HepG2 (cell line): Measurements from ENCODE around the gene C4orf36. TPM values are rescaled to one million over a fixed set of nuclear protein-coding genes. Genes with fewer than 3 reads are reported as not detected.

Source experiments
- ATAC-seq: fragments of 200-7000 bp; cut with Tn5 transposase; 3 replicates; pipeline ENCODE4 v1.9.1; 2020; ENCODE audit warnings: mild to moderate bottlenecking, moderate library complexity
- BruUV-seq: library from RNA; stranded (reverse); fragments of 400-500 nt; replicated peaks from 2 replicates; lab custom pipeline; 2021; lab: Mats Ljungman, UMichigan
- CTCF ChIA-PET: fragments of 300-600 bp; formaldehyde crosslinking; extraction: SDS; loops from one replicate; lab custom pipeline; 2021; ENCODE audit warnings: low total read pairs, inconsistent platforms, low intra/inter-chr PET ratio; lab: Yijun Ruan, JAX
- POLR2A ChIA-PET: fragments of 350-600 bp; sonication (Branson Sonifier 250); formaldehyde crosslinking; loops from one replicate; lab custom pipeline; 2020; ENCODE audit warnings: antibody characterized with exemption, inconsistent platforms; lab: Yijun Ruan, JAX
- DNase-seq: peaks from one replicate; pipeline ENCODE4 v3.0.0-alpha.2; 2015; ENCODE audit warnings: low spot score
- FAIRE-seq: peaks from 3 replicates; lab custom pipeline; 2011; peaks lifted over from hg19 to GRCh38; lab: Jason Lieb, UNC
- H2AFZ ChIP-seq: one replicate; pipeline ENCODE4 v1.6.1; 2011; ENCODE audit warnings: low read length, inconsistent platforms
- H3K27ac ChIP-seq: fragments of 300-600 bp; 3 replicates; pipeline ENCODE4 v1.8.0; 2011; ENCODE audit warnings: mixed run types, mild to moderate bottlenecking, mixed read lengths, low read length, inconsistent platforms; ENCODE audit not compliant: insufficient read depth; ENCODE audit errors: extremely low read length
- H3K27me3 ChIP-seq, 2 experiments: fragments of 200-600 bp in 1 of 2; 2 replicates in 1 of 2; 3 replicates in 1 of 2; pipeline versions ENCODE4 v1.6.0 to v1.8.0; 2011; ENCODE audit warnings: low read length in 2 of 2, mild to moderate bottlenecking in 2 of 2, moderate library complexity in 2 of 2, inconsistent platforms in 1 of 2; ENCODE audit not compliant: insufficient read depth in 2 of 2, control insufficient read depth in 1 of 2
- H3K36me3 ChIP-seq, 2 experiments: fragments of 200-600 bp in 1 of 2; replicated peaks in 1 of 2; 2 replicates in 1 of 2; 3 replicates in 1 of 2; pipeline versions ENCODE4 v1.5.1 to v1.8.0; 2011; ENCODE audit warnings: low read length in 2 of 2, inconsistent platforms in 1 of 2; ENCODE audit not compliant: insufficient read depth in 2 of 2, control insufficient read depth in 1 of 2
- H3K4me1 ChIP-seq: 2 replicates; pipeline ENCODE4 v1.5.1; 2012; ENCODE audit warnings: low read length, inconsistent platforms; ENCODE audit not compliant: insufficient read depth
- H3K4me2 ChIP-seq: 2 replicates; pipeline ENCODE4 v1.6.0; 2011; ENCODE audit warnings: low read depth, low read length, inconsistent platforms
- H3K4me3 ChIP-seq, 3 experiments: fragments of 200-600 bp in 1 of 3; sonication (generic), shearing (Covaris generic) in 1 of 3; replicated peaks in 1 of 3; 2 replicates each; pipeline ENCODE4 v1.5.1; 2011 to 2016; ENCODE audit warnings: low read length in 3 of 3, inconsistent platforms in 2 of 3, low read depth in 2 of 3, mild to moderate bottlenecking in 2 of 3, control low read depth in 1 of 3, mixed read lengths in 1 of 3; ENCODE audit not compliant: insufficient read depth in 1 of 3
- H3K79me2 ChIP-seq: one replicate; pipeline ENCODE4 v1.6.1; 2011; ENCODE audit warnings: low read length, inconsistent platforms; ENCODE audit not compliant: insufficient read depth
- H3K9ac ChIP-seq: 2 replicates; pipeline ENCODE4 v1.6.0; 2011; ENCODE audit warnings: mild to moderate bottlenecking, low read depth, low read length, inconsistent platforms; ENCODE audit not compliant: insufficient read depth
- H3K9me3 ChIP-seq: 2 replicates; pipeline ENCODE4 v1.5.1; 2012; ENCODE audit warnings: mild to moderate bottlenecking, low read length
- H4K20me1 ChIP-seq: 2 replicates; pipeline ENCODE4 v1.6.0; 2011; ENCODE audit warnings: inconsistent platforms, mild to moderate bottlenecking, low read length, moderate library complexity; ENCODE audit not compliant: insufficient read depth
- ADNP ChIP-seq: sonication (generic); formaldehyde crosslinking; IDR thresholded peaks from 2 replicates; pipeline ENCODE4 v1.4.0; 2020; ENCODE audit warnings: missing genetic modification reagents
- IKZF1 ChIP-seq: fragments of 450-650 bp; IDR thresholded peaks from 2 replicates; pipeline ENCODE4 v1.7.1; 2016
- SMARCE1 ChIP-seq: fragments of 450-650 bp; IDR thresholded peaks from 2 replicates; pipeline ENCODE4 v1.6.1; 2017; ENCODE audit warnings: borderline replicate concordance
- STAT6 ChIP-seq: sonication (generic); formaldehyde crosslinking; IDR thresholded peaks from 2 replicates; pipeline ENCODE4 v1.4.0; 2020; ENCODE audit warnings: missing genetic modification reagents, mild to moderate bottlenecking, borderline replicate concordance
- ZNF235 ChIP-seq: sonication (generic); formaldehyde crosslinking; IDR thresholded peaks from 2 replicates; pipeline ENCODE4 v1.8.1; 2023; ENCODE audit warnings: mild to moderate bottlenecking, missing genetic modification reagents, borderline replicate concordance
- ZNF878 ChIP-seq: sonication (generic); formaldehyde crosslinking; IDR thresholded peaks from 2 replicates; pipeline ENCODE4 v1.8.1; 2023; ENCODE audit warnings: mild to moderate bottlenecking, missing genetic modification reagents, moderate library complexity
- WGBS: methylation state at CpG from one replicate; pipeline ENCODE4 v1.1.6; 2017; ENCODE audit warnings: low lambda C conversion rate; 5-methylcytosine and 5-hydroxymethylcytosine counted together
- in situ Hi-C: cut with HindIII; loops from 2 replicates; pipeline ENCODE4 v1.10.0; 2017; ENCODE audit warnings: low pct_unique_long_range_greater_than_20kb; ENCODE audit not compliant: extremely low pct_ligation_motif_present
- intact Hi-C: fragments of 100-400 bp; cut with micrococcal nuclease; formaldehyde crosslinking; loops from one replicate; pipeline ENCODE4 v1.10.0; 2022; ENCODE audit not compliant: unreplicated experiment
- polyA plus RNA-seq, 8 experiments: library from polyadenylated mRNA; depleted of rRNA in 3 of 8; stranded (reverse) in 7 of 8; unstranded in 1 of 8; fragments of >200 nt; fragmentation: Illumina TruSeq in 4 of 8; extraction: Trizol in 4 of 8; gene quantifications; 2 replicates each; pipeline versions ENCODE4 v1.2.1 to v1.2.3, GENCODE V29; 2011 to 2016; ENCODE audit warnings: low read depth in 4 of 8, missing spikeins in 1 of 8, mixed read lengths in 1 of 8; ENCODE audit not compliant: insufficient read depth in 1 of 8
- total RNA-seq, 5 experiments: library from RNA; depleted of rRNA; stranded (reverse); fragments of >200 nt; fragmentation: Illumina TruSeq; extraction: Trizol; gene quantifications; 2 replicates each; pipeline ENCODE4 v1.2.3, GENCODE V29; 2016; ENCODE audit warnings: low read depth in 1 of 5
- TF ChIP-seq, protein P1 (sequence below): sonication (generic); formaldehyde crosslinking; IDR thresholded peaks from 2 replicates; pipeline ENCODE4 v1.4.0; 2020; ENCODE audit warnings: missing genetic modification reagents
- TF ChIP-seq, protein P2 (sequence below): sonication (generic); formaldehyde crosslinking; IDR thresholded peaks from 2 replicates; pipeline ENCODE4 v1.5.0; 2020; ENCODE audit warnings: mild to moderate bottlenecking, missing genetic modification reagents, borderline replicate concordance
- TF ChIP-seq, protein P3 (sequence below): sonication (generic); formaldehyde crosslinking; IDR thresholded peaks from 2 replicates; pipeline ENCODE4 v1.5.0; 2020; ENCODE audit warnings: mild to moderate bottlenecking, missing genetic modification reagents
- TF ChIP-seq, protein P4 (sequence below): sonication (generic); formaldehyde crosslinking; IDR thresholded peaks from 2 replicates; pipeline ENCODE4 v1.9.0; 2021; ENCODE audit warnings: missing genetic modification reagents, mild to moderate bottlenecking, borderline replicate concordance

Gene C4orf36
- total and polyA plus RNA-seq, 2 of the 13 experiments (the other 11 are each of a cell fraction or from before 2014, with no cell fraction given) = 0.63 TPM; not detected in 1

- DNase-seq = peak; percentile 31
- WGBS = 50% methylated on average over 2 of the region's 2 CpGs
- ChIA-PET CTCF (no interaction called here), POLR2A (no interaction called here)
- Histone ChIP-seq H4K20me1 (no peaks in the 10 kb centered on the region), H3K4me2 (no peak overlapping the region), H2AFZ (no peak overlapping the region), H3K36me3 (peaks cover 1 to 4% of the 10 kb centered on the region in 2 experiments; a peak in 3 of 5 replicates), H3K4me3 (no peak overlapping the region), H3K27me3 (no peaks in the 10 kb centered on the region), H3K27ac (no peak overlapping the region), H3K9me3 (no peaks in the 10 kb centered on the region), H3K9ac (no peak overlapping the region), H3K4me1 (peaks cover 21% of the 10 kb centered on the region), H3K79me2 (no peaks in the 10 kb centered on the region)
- BruUV-seq = no TSS peak
- ATAC-seq = no peak
- no peak for FAIRE-seq
- in situ Hi-C loops = loop anchor here (5.0 to 10.0 kb wide), 2 partner anchors 167 to 310 kb away; no protein-coding TSS in a partner anchor
- no peak for TF ChIP-seq ADNP (CRISPR knock-in tag)
- TF ChIP-seq ZNF878 (CRISPR knock-in tag) = no peak
- TF ChIP-seq IKZF1 = no peak
- TF ChIP-seq, protein P1, sequence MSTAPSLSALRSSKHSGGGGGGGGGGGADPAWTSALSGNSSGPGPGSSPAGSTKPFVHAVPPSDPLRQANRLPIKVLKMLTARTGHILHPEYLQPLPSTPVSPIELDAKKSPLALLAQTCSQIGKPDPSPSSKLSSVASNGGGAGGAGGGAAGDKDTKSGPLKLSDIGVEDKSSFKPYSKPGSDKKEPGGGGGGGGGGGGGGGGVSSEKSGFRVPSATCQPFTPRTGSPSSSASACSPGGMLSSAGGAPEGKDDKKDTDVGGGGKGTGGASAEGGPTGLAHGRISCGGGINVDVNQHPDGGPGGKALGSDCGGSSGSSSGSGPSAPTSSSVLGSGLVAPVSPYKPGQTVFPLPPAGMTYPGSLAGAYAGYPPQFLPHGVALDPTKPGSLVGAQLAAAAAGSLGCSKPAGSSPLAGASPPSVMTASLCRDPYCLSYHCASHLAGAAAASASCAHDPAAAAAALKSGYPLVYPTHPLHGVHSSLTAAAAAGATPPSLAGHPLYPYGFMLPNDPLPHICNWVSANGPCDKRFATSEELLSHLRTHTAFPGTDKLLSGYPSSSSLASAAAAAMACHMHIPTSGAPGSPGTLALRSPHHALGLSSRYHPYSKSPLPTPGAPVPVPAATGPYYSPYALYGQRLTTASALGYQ (CRISPR knock-in tag) = no peak
- TF ChIP-seq STAT6 = no peak
- no peak for TF ChIP-seq SMARCE1
- no peak for TF ChIP-seq ZNF235 (CRISPR knock-in tag)
- TF ChIP-seq, protein P2, sequence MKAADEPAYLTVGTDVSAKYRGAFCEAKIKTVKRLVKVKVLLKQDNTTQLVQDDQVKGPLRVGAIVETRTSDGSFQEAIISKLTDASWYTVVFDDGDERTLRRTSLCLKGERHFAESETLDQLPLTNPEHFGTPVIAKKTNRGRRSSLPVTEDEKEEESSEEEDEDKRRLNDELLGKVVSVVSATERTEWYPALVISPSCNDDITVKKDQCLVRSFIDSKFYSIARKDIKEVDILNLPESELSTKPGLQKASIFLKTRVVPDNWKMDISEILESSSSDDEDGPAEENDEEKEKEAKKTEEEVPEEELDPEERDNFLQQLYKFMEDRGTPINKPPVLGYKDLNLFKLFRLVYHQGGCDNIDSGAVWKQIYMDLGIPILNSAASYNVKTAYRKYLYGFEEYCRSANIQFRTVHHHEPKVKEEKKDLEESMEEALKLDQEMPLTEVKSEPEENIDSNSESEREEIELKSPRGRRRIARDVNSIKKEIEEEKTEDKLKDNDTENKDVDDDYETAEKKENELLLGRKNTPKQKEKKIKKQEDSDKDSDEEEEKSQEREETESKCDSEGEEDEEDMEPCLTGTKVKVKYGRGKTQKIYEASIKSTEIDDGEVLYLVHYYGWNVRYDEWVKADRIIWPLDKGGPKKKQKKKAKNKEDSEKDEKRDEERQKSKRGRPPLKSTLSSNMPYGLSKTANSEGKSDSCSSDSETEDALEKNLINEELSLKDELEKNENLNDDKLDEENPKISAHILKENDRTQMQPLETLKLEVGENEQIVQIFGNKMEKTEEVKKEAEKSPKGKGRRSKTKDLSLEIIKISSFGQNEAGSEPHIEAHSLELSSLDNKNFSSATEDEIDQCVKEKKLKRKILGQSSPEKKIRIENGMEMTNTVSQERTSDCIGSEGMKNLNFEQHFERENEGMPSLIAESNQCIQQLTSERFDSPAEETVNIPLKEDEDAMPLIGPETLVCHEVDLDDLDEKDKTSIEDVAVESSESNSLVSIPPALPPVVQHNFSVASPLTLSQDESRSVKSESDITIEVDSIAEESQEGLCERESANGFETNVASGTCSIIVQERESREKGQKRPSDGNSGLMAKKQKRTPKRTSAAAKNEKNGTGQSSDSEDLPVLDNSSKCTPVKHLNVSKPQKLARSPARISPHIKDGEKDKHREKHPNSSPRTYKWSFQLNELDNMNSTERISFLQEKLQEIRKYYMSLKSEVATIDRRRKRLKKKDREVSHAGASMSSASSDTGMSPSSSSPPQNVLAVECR (CRISPR knock-in tag) = no peak
- TF ChIP-seq, protein P3, sequence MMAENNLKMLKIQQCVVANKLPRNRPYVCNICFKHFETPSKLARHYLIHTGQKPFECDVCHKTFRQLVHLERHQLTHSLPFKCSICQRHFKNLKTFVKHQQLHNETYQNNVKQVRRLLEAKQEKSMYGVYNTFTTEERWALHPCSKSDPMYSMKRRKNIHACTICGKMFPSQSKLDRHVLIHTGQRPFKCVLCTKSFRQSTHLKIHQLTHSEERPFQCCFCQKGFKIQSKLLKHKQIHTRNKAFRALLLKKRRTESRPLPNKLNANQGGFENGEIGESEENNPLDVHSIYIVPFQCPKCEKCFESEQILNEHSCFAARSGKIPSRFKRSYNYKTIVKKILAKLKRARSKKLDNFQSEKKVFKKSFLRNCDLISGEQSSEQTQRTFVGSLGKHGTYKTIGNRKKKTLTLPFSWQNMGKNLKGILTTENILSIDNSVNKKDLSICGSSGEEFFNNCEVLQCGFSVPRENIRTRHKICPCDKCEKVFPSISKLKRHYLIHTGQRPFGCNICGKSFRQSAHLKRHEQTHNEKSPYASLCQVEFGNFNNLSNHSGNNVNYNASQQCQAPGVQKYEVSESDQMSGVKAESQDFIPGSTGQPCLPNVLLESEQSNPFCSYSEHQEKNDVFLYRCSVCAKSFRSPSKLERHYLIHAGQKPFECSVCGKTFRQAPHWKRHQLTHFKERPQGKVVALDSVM (CRISPR knock-in tag) = no peak
- TF ChIP-seq, protein P4, sequence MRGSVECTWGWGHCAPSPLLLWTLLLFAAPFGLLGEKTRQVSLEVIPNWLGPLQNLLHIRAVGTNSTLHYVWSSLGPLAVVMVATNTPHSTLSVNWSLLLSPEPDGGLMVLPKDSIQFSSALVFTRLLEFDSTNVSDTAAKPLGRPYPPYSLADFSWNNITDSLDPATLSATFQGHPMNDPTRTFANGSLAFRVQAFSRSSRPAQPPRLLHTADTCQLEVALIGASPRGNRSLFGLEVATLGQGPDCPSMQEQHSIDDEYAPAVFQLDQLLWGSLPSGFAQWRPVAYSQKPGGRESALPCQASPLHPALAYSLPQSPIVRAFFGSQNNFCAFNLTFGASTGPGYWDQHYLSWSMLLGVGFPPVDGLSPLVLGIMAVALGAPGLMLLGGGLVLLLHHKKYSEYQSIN (CRISPR knock-in tag) = no peak
- intact Hi-C loops = loop anchor here (5.0 kb wide), 1 partner anchor 182 kb away; no protein-coding TSS in a partner anchor
Measured at GRCh38 chr4:86924811-86925210, 32.6 kb upstream of the C4orf36 start.
